Vagina (tissue), 2 donors: ENCODE measurements around the gene ARID3A. TPM values are rescaled to one million over a fixed set of nuclear protein-coding genes. Genes with fewer than 3 reads are reported as not detected.

Experiments used
- DNase-seq, 2 donors: peaks; one replicate each; pipeline ENCODE4 v3.0.0-alpha.2; 2017; ENCODE audit errors: extremely low spot score in 2 of 2
- H3K27ac ChIP-seq: fragments of 200-600 bp; sonication (generic); one replicate; pipeline ENCODE4 v1.5.1; 2019
- H3K27me3 ChIP-seq: fragments of 200-600 bp; sonication (generic); one replicate; pipeline ENCODE4 v1.5.1; 2019
- H3K36me3 ChIP-seq, 2 donors: fragments of 200-600 bp; sonication (generic); one replicate each; pipeline ENCODE4 v1.5.1; 2017 to 2019
- H3K4me1 ChIP-seq: fragments of 200-600 bp; sonication (generic); one replicate; pipeline ENCODE4 v1.5.1; 2019
- H3K4me3 ChIP-seq, 2 donors: fragments of 200-600 bp; sonication (generic); 1 replicate in 1 of 2; 2 replicates in 1 of 2; pipeline ENCODE4 v1.5.1; 2016 to 2019
- H3K9me3 ChIP-seq: fragments of 200-600 bp; sonication (generic); one replicate; pipeline ENCODE4 v1.5.1; 2019
- CTCF ChIP-seq, 3 experiments: fragments of 450-650 bp in 2 of 3; fragments of 200-600 bp in 1 of 3; sonication (generic) in 1 of 3; IDR thresholded peaks; one replicate each; pipeline ENCODE4 v1.5.1; 2017 to 2019; ENCODE audit warnings: antibody characterized with exemption in 3 of 3, mild to moderate bottlenecking in 2 of 3, moderate library complexity in 2 of 3
- POLR2A ChIP-seq, 2 donors: fragments of 450-650 bp; IDR thresholded peaks; one replicate each; pipeline ENCODE4 v1.6.1; 2017; ENCODE audit warnings: antibody characterized with exemption in 2 of 2, mild to moderate bottlenecking in 2 of 2, moderate library complexity in 2 of 2
- POLR2AphosphoS5 ChIP-seq, 2 donors: sonication (generic); formaldehyde crosslinking; IDR thresholded peaks; one replicate each; pipeline ENCODE4 v1.9.0; 2017; ENCODE audit warnings: antibody characterized with exemption in 2 of 2, mild to moderate bottlenecking in 2 of 2, low read depth in 1 of 2; ENCODE audit not compliant: insufficient read depth in 1 of 2
- intact Hi-C: fragments of 100-400 bp; cut with DNase I; formaldehyde crosslinking; loops from one replicate; pipeline ENCODE4 v1.15.1; 2023
- total RNA-seq: library from RNA; depleted of rRNA; stranded (reverse); fragments of >200 nt; gene quantifications from one replicate; pipeline ENCODE4 v1.2.3, GENCODE V29; 2016

Gene ARID3A
- total RNA-seq, 1 donor from 2014 or later = 10.3 TPM

GRCh38 chr19:947707-948539, 22.1 kb downstream of the ARID3A start:
- H3K4me1 ChIP-seq = peaks cover 18% of the 10 kb centered on the region
- no peaks in the 10 kb centered on the region for H3K36me3 ChIP-seq
- TF ChIP-seq POLR2AphosphoS5 (IDR thresholded peaks at IDR 0.05; ENCODE audit: insufficient read depth in 1 of 2, low read depth in 1 of 2) (peak in 1 of 2 donors; percentile 49), POLR2A (IDR thresholded peaks at IDR 0.05) (no peak)
- no peaks in the 10 kb centered on the region for H3K9me3 ChIP-seq
- no peaks in the 10 kb centered on the region for H3K27me3 ChIP-seq
- no peak overlapping the region for H3K4me3 ChIP-seq
- H3K27ac ChIP-seq = no peak overlapping the region
- intact Hi-C loops = no loop called here
- DNase-seq = no peak

- no peak overlapping the region for H3K27ac ChIP-seq
- H3K27me3 ChIP-seq = no peaks in the 10 kb centered on the region
- peaks cover 27% of the 10 kb centered on the region for H3K4me1 ChIP-seq
- H3K9me3 ChIP-seq = no peaks in the 10 kb centered on the region
- no peak for DNase-seq
- H3K4me3 ChIP-seq = no peak overlapping the region
- H3K36me3 ChIP-seq = no peaks in the 10 kb centered on the region
- TF ChIP-seq CTCF (IDR thresholded peaks at IDR 0.05) = no peak
- TF ChIP-seq POLR2A (IDR thresholded peaks at IDR 0.05) = no peak
- TF ChIP-seq POLR2AphosphoS5 (IDR thresholded peaks at IDR 0.05; ENCODE audit: insufficient read depth in 1 of 2, low read depth in 1 of 2) = no peak
- intact Hi-C loops = no loop called here
Measured at GRCh38 chr19:948842-949496, 23.1 kb downstream of the ARID3A start.

GRCh38 chr19:950352-951066, 24.7 kb downstream of the ARID3A start:
- Histone ChIP-seq H3K4me1 (peaks cover 15% of the 10 kb centered on the region), H3K9me3 (no peaks in the 10 kb centered on the region), H3K27me3 (no peaks in the 10 kb centered on the region), H3K36me3 (no peaks in the 10 kb centered on the region), H3K27ac (no peak overlapping the region), H3K4me3 (no peak overlapping the region)
- intact Hi-C loops = no loop called here
- TF ChIP-seq POLR2AphosphoS5 (IDR thresholded peaks at IDR 0.05; ENCODE audit: insufficient read depth in 1 of 2, low read depth in 1 of 2) (no peak), POLR2A (IDR thresholded peaks at IDR 0.05) (no peak), CTCF (IDR thresholded peaks at IDR 0.05) (no peak)
- no peak for DNase-seq

GRCh38 chr19:952049-952679, 26.3 kb downstream of the ARID3A start:
- no peak for DNase-seq
- peaks cover 28% of the 10 kb centered on the region for H3K4me1 ChIP-seq
- intact Hi-C loops = no loop called here
- TF ChIP-seq POLR2A (IDR thresholded peaks at IDR 0.05) (no peak), POLR2AphosphoS5 (IDR thresholded peaks at IDR 0.05; ENCODE audit: insufficient read depth in 1 of 2, low read depth in 1 of 2) (no peak), CTCF (IDR thresholded peaks at IDR 0.05) (no peak)
- no peaks in the 10 kb centered on the region for H3K36me3 ChIP-seq
- H3K27me3 ChIP-seq = no peaks in the 10 kb centered on the region
- no peaks in the 10 kb centered on the region for H3K9me3 ChIP-seq
- no peak overlapping the region for H3K4me3 ChIP-seq
- no peak overlapping the region for H3K27ac ChIP-seq
